NB4 (cell line): Measurements from ENCODE around the gene INPP4A.
A peak's percentile ranks its signal among the peaks of the same experiment; 100 is the strongest.
"Not testable (repeated sequence)": the region's sequence is repeated elsewhere in the genome, so short reads cannot be mapped to it uniquely, and the experiment has no call there.

Source experiments
- DNase-seq: peaks from one replicate; pipeline ENCODE4 v3.0.0; 2010; ENCODE audit warnings: low read depth
- H3K4me3 ChIP-seq: one replicate; pipeline ENCODE4 v1.5.1; 2011; ENCODE audit warnings: mild to moderate bottlenecking, low read depth, low read length, moderate library complexity
- MYC ChIP-seq: IDR thresholded peaks from 2 replicates; pipeline ENCODE4 v1.6.1; 2011; ENCODE audit warnings: low read depth, low read length
- POLR2A ChIP-seq: IDR thresholded peaks from 2 replicates; pipeline ENCODE4 v1.6.1; 2011; ENCODE audit warnings: mild to moderate bottlenecking; ENCODE audit not compliant: insufficient read length; ENCODE audit errors: extremely low read depth
- TF ChIP-seq, protein P1 (sequence below): IDR thresholded peaks from one replicate; pipeline ENCODE4 v1.5.1; 2012; ENCODE audit warnings: low read depth, low read length
- TF ChIP-seq, protein P2 (sequence below): IDR thresholded peaks from 2 replicates; pipeline ENCODE4 v1.6.1; 2011; ENCODE audit warnings: low read depth, low read length

The INPP4A gene

DNA sequence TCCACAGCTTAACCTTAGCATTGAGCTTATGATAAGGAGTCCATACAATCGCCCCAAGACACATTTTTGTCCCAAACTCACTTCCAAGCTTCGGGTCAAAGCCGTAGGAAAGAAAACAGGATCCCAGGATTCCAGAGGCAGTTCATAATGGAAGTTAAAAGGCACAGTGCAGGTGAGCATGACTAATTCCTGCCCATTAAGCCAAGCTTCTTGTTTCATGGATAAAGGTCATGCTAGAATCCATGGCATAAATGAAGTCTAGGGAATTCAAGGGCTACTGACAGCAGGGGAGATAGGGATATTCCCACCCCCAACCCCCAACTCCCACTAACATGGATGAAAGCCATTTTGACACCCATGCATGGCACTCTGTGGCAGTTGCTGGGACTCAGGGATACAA is 10.2 kb upstream of the INPP4A start:
- TF ChIP-seq MYC (no peak), POLR2A (no peak)
- TF ChIP-seq, protein P1, sequence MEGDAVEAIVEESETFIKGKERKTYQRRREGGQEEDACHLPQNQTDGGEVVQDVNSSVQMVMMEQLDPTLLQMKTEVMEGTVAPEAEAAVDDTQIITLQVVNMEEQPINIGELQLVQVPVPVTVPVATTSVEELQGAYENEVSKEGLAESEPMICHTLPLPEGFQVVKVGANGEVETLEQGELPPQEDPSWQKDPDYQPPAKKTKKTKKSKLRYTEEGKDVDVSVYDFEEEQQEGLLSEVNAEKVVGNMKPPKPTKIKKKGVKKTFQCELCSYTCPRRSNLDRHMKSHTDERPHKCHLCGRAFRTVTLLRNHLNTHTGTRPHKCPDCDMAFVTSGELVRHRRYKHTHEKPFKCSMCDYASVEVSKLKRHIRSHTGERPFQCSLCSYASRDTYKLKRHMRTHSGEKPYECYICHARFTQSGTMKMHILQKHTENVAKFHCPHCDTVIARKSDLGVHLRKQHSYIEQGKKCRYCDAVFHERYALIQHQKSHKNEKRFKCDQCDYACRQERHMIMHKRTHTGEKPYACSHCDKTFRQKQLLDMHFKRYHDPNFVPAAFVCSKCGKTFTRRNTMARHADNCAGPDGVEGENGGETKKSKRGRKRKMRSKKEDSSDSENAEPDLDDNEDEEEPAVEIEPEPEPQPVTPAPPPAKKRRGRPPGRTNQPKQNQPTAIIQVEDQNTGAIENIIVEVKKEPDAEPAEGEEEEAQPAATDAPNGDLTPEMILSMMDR: no peak
- TF ChIP-seq, protein P2, sequence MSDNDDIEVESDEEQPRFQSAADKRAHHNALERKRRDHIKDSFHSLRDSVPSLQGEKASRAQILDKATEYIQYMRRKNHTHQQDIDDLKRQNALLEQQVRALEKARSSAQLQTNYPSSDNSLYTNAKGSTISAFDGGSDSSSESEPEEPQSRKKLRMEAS: no peak
- no peak for DNase-seq
- no peak overlapping the region for H3K4me3 ChIP-seq

DNA sequence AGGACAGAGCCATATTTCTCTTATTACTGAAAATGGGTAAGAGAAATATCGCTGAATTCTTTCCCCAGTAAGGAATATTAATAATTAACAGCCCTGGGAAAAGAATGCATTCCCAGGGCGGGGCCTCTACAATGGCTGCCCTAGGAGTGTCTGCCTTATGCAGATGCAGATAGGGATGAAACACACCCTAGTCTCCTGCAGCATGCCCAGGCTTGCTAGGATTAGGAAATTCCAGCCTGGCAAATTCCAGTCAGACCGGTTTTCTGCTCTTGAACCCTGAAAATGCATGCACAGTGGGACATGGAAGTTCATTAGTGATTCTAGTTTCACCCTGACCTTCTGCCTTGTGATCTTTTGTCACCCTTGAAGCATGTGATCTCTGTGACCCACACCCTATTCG is 9.0 kb upstream of the INPP4A start:
- DNase-seq, H3K4me3 ChIP-seq: not testable (repeated sequence)

DNA sequence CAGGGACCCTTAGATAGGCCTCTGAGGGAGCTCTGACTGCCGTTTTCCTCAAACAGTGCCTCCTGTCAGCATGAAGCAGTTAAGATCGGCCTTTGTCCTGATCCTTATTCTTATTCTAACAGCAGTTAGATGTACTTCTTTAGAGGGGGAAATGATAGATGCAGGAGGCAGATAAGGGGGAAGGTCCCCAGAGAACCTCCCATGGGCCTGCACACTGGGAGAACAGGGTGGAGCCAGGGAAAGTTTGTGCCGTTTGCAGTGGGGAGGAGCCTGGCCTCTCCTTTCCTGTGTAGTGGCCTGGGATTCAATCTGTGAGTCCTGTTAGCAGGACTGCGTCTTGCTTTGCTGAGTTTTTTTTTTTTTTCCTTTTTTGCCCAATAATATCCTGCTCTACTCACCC is 7.9 kb upstream of the INPP4A start:
- H3K4me3 ChIP-seq: no peak overlapping the region
- TF ChIP-seq POLR2A (no peak), MYC (no peak)
- TF ChIP-seq, protein P2: no peak
- TF ChIP-seq, protein P1: no peak
- DNase-seq: peak; percentile 45

DNA sequence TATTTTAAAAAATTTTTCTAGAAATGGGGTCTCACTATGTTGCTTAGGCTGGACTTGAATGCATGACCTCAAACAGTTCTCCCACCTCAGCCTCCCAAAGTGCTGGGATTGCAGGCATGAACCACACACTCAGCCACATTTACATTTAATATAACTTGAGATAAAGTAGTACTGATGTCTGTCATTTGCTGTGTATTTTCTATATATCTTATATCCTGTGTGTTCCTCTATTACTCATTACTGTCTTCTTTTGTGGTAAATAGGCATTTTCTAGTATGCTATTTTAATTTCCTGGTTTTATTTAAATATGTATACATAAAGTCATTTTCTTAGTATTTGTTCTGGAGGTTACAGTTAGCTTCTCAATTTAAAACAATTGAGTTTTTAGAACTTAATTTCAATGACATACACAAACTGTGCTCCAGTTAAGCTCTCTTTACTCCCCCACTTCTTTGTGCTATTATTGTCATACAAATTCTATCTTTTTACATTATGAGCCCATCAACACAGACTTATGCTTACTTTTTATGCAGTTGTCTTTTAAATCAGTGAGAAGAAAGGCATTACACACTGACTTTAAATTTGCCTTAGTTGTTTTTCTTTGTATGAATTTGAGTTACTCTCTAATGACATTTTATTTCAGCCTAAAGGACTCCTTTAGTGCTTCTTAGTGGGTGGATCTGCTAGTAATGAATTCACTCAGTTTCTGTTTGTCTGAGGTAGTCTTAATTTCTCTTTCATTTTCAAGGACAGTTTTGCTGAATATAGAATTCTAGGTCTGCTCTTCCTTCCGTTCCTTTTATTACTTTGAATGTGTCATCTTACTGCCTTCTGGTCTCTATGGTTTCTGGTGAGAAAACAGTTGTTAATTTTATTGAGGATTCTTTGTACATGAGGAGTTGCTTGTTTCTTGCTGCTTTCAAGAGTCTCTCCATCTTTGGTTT is 6.2 kb upstream of the INPP4A start:
- no peak overlapping the region for H3K4me3 ChIP-seq
- TF ChIP-seq, protein P2: no peak
- TF ChIP-seq POLR2A (no peak), MYC (no peak)
- TF ChIP-seq, protein P1: no peak
- DNase-seq: no peak

DNA sequence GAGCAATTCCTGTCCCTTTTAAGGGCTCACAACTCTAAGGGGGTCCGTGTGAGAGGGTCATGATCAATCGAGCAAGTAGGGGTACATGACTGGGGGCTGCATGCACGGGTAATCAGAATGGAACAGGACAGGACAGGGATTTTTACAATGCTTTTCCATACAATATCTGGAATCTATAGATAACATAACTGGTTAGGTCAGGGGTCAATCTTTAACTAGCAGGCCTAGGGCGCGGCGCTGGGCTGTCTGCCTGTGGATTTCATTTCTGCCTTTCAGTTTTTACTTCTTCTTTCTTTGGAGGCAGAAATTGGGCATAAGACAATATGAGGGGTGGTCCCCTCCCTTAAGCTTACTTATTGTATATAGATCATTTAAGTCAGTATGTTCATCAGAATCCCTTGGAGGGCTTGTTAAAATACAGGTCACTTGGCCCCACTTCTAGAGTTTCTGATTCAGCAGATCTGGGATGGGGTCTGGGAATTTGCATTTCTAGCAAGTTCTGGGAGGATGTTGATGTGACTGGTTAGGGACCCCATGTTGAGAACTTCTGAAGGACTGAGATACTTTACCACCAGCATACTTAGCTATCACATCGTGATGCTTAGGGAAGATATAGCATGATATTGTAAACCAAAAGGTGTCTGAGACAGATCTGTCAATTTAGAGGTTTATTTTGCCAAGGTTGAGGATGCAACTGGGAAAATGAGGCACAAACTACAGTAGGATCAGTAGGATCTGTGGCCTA is 2.8 kb upstream of the INPP4A start:
- DNase-seq: no peak
- no peak overlapping the region for H3K4me3 ChIP-seq
- TF ChIP-seq, protein P1: no peak
- TF ChIP-seq POLR2A: no peak

DNA sequence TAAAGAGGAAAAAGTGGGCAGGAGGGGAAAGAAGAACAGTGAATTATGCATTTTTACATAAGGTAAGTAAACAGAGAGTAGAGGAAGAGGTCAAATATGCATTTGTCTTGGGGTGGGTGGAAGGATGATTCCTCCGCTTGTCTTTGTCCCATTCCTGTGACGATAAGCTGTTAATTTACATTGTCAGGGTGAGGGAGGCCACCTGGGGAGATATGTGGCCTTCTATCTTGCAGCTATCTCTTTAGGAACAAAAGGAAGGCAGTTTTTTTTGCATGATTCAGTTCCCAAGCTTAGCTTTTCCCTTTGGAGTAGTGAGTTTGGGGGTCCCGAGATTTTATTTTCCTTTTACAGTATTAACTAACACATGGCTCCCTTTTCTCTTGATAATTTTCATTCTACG is 2.2 kb upstream of the INPP4A start:
- DNase-seq: no peak
- no peak for TF ChIP-seq POLR2A
- TF ChIP-seq MYC: no peak
- TF ChIP-seq, protein P1: no peak
- TF ChIP-seq, protein P2: no peak
- no peak overlapping the region for H3K4me3 ChIP-seq
